ENCODE results near the gene EIF2A. TPM values are rescaled to one million over a fixed set of nuclear protein-coding genes. Genes with fewer than 3 reads are reported as not detected.

Gene EIF2A
- total and polyA plus RNA-seq, 2 of the 13 experiments (the other 11 are each of a cell fraction or from before 2014, with no cell fraction given): 124 to 139 TPM

DNA sequence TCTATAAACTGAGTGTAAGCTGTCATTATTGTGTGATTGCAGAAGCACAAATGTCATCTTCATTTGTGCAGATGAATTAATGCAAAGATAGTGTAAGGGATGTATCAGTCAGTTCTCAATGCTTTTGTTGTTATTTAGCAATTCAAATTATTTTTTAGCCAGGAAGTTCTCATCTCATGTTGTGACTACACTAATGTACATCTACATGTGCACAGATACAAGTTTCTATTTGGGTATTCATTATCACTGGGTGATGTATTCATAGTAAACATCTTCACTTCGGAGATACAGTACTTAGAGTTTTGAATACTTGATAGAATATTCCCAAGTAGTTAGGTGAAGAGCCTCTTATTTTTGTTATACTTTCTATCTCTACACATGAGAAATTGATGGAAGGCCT is 11.1 kb downstream of the EIF2A start:
- H3K4me1 ChIP-seq (ENCODE audit: insufficient read depth, low read length): no peaks in the 10 kb centered on the region
- ChIA-PET POLR2A (no interaction called here), CTCF (ENCODE audit: low intra/inter-chr PET ratio, low total read pairs) (no interaction called here)
- H3K27ac ChIP-seq (ENCODE audit: extremely low read length, insufficient read depth, low read length): no peak overlapping the region
- ATAC-seq: no peak
- no TSS peak for BruUV-seq (replicated peaks)
- no peaks in the 10 kb centered on the region for H3K9me3 ChIP-seq (ENCODE audit: low read length)
- peaks cover 43% of the 10 kb centered on the region for H3K79me2 ChIP-seq (ENCODE audit: insufficient read depth, low read length)
- in situ Hi-C loops (cut with HindIII; ENCODE audit: extremely low pct_ligation_motif_present, low pct_unique_long_range_greater_than_20kb) (no loop called here), intact Hi-C loops (cut with micrococcal nuclease; ENCODE audit: unreplicated experiment) (no loop called here)
- no peak overlapping the region for H3K4me2 ChIP-seq (ENCODE audit: low read depth, low read length)
- H2AFZ ChIP-seq (ENCODE audit: low read length): no peak overlapping the region
- no peak overlapping the region for H3K4me3 ChIP-seq (replicated peaks in 1 of 3; ENCODE audit: insufficient read depth in 1 of 3, low read depth in 2 of 3, low read length in 3 of 3)
- no peak for DNase-seq (ENCODE audit: low spot score)
- WGBS (ENCODE audit: low lambda C conversion rate): 91% methylated on average over 1 of the region's 1 CpG
- no peak overlapping the region for H3K9ac ChIP-seq (ENCODE audit: insufficient read depth, low read depth, low read length)
- no peak for FAIRE-seq
- peaks cover 7 to 48% of the 10 kb centered on the region in 2 experiments for H3K36me3 ChIP-seq (replicated peaks in 1 of 2; ENCODE audit: control insufficient read depth in 1 of 2, insufficient read depth in 2 of 2, low read length in 2 of 2)
- TF ChIP-seq, protein P1, sequence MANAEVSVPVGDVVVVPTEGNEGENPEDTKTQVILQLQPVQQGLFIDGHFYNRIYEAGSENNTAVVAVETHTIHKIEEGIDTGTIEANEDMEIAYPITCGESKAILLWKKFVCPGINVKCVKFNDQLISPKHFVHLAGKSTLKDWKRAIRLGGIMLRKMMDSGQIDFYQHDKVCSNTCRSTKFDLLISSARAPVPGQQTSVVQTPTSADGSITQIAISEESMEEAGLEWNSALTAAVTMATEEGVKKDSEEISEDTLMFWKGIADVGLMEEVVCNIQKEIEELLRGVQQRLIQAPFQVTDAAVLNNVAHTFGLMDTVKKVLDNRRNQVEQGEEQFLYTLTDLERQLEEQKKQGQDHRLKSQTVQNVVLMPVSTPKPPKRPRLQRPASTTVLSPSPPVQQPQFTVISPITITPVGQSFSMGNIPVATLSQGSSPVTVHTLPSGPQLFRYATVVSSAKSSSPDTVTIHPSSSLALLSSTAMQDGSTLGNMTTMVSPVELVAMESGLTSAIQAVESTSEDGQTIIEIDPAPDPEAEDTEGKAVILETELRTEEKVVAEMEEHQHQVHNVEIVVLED (CRISPR knock-in tag; IDR thresholded peaks at IDR 0.05; ENCODE audit: borderline replicate concordance): no peak
- TF ChIP-seq ZNF33A (CRISPR knock-in tag; IDR thresholded peaks at IDR 0.05; ENCODE audit: borderline replicate concordance): no peak
- TF ChIP-seq ZNF572 (CRISPR knock-in tag; IDR thresholded peaks at IDR 0.05): no peak
- TF ChIP-seq, protein P2, sequence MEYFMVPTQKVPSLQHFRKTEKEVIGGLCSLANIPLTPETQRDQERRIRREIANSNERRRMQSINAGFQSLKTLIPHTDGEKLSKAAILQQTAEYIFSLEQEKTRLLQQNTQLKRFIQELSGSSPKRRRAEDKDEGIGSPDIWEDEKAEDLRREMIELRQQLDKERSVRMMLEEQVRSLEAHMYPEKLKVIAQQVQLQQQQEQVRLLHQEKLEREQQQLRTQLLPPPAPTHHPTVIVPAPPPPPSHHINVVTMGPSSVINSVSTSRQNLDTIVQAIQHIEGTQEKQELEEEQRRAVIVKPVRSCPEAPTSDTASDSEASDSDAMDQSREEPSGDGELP (IDR thresholded peaks at IDR 0.05; ENCODE audit: borderline replicate concordance, low read depth): no peak
- no peak for TF ChIP-seq CBX5 (CRISPR knock-in tag; IDR thresholded peaks at IDR 0.05; ENCODE audit: borderline replicate concordance)
- TF ChIP-seq, protein P3, sequence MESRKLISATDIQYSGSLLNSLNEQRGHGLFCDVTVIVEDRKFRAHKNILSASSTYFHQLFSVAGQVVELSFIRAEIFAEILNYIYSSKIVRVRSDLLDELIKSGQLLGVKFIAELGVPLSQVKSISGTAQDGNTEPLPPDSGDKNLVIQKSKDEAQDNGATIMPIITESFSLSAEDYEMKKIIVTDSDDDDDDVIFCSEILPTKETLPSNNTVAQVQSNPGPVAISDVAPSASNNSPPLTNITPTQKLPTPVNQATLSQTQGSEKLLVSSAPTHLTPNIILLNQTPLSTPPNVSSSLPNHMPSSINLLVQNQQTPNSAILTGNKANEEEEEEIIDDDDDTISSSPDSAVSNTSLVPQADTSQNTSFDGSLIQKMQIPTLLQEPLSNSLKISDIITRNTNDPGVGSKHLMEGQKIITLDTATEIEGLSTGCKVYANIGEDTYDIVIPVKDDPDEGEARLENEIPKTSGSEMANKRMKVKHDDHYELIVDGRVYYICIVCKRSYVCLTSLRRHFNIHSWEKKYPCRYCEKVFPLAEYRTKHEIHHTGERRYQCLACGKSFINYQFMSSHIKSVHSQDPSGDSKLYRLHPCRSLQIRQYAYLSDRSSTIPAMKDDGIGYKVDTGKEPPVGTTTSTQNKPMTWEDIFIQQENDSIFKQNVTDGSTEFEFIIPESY (CRISPR knock-in tag; IDR thresholded peaks at IDR 0.05): no peak
- TF ChIP-seq REL (CRISPR knock-in tag; conservative IDR thresholded peaks at IDR 0.05): no peak
- TF ChIP-seq SP5 (CRISPR knock-in tag; IDR thresholded peaks at IDR 0.05; ENCODE audit: borderline replicate concordance, low read depth): no peak
- TF ChIP-seq ZNF75D (CRISPR knock-in tag; IDR thresholded peaks at IDR 0.05; ENCODE audit: borderline replicate concordance): no peak
- TF ChIP-seq ZNF644 (CRISPR knock-in tag; IDR thresholded peaks at IDR 0.05; ENCODE audit: low read depth): no peak
- H3K27me3 ChIP-seq (ENCODE audit: control insufficient read depth in 1 of 2, insufficient read depth in 2 of 2, low read length in 2 of 2): no peaks in the 10 kb centered on the region
- peaks cover 9% of the 10 kb centered on the region; the same call in 1 of the 2 replicates for H4K20me1 ChIP-seq (ENCODE audit: insufficient read depth, low read length)
